ENCODE results near the gene TXNRD2.

Gene TXNRD2

DNA sequence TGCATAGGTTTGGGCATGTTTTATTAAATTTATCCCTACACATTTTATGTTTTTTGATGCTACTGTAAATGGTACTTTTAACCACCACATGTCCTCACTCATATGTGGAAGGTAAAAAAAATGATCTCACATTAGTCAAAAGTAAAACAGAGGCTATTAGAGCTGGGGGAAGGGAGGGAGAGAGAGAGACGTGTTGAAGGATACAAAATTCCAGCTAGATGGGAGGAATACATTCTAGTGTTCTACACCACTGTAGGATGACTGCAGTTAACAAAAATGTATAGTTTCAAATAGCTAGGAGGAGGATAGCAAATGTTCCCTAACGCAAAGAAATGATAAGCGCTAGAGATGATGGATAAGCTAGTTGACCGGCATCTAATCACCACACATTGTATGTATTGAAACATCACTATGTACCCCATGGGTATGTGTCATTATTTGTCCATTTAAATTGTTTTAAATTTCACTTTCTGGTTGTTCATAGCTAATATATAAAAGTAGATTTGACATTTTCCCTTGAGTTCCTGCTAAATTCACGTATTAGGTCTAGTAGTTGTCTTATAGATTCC lies 77.0 kb downstream of the TXNRD2 start:
- no peak for DNase-seq (ENCODE audit: low read depth in 3 of 3)

DNA sequence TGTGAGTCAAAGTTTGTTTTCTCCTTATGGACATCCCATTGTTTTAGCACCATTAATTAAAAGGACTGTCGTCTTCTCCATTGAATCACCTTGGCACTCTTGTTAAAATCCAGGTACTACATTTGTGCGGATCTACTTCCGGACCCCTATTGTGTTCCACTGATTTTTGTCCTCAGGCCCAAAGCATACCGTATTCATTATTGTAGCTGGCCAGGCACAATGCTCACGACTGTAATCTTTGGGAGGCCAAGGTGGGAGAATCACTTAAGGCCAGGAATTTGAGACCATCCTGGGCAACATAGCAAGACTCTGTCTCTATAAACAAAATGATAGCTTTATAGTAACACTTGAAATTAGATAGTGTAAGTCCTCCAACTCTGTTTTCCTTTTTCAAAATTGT lies 78.0 kb downstream of the TXNRD2 start:
- no peak for DNase-seq (ENCODE audit: low read depth in 3 of 3)

GRCh38 chr22:19862619-19863246 lies 78.9 kb downstream of the TXNRD2 start:
- no peak for DNase-seq (ENCODE audit: low read depth in 3 of 3)

DNA sequence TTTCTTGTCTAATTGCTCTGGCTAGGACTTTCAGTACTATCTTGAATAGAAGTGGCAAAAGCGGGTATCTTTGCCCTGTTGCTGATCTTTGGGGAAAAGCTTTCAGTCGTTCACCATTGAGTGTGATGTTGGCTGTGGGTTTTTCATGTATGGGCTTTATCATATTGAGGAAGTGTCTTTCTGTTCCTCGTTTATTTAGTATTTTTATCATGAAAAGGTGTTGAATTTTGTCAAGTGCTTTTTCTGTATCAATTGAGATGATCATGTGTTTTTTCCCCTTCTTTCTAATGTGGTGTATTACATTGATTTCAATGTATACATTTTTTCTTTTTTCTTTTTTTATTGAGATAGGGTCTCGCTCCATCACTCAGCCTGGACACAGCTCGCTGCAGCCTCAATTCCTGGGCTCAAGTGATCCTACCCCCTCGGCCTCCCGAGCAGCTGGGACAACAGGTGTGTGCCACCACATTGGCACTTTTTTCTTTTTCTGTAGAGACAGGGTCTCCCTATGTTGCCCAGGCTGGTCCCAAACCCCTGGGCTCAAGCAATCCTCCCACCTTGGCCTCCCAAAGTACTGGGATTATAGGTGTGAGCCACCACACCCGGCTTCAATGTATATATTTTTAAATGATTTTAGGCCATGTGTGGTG lies 81.6 kb downstream of the TXNRD2 start:
- no peak for DNase-seq (ENCODE audit: low read depth in 3 of 3)

DNA sequence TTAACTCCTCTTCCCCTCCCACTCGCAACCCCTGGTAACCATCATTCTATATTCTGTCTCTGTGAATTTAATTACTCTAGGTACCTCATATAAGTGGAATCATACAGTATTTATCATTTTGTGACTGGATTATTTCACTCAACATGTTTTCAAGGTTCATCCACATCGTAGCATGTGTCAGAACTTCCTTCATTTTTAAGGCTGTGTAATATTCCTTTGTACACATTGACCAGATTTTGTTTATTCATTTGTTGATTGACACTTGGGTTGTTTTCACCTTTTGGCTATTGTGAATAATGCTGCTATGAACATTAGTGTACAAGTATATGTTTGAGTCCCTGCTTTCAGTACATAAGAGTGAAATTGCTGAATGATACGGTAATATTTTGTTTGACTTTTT lies 84.2 kb downstream of the TXNRD2 start:
- DNase-seq (ENCODE audit: low read depth in 3 of 3), result no peak

- peak; percentile 21 to 50 (median 28) for DNase-seq (ENCODE audit: low read depth in 3 of 3)
Measured at GRCh38 chr22:19855504-19856409, 85.9 kb downstream of the TXNRD2 start.

GRCh38 chr22:19854778-19855503 lies 86.7 kb downstream of the TXNRD2 start, which contains the start of the genes GNB1L and RTL10:
GNB1L (minus strand) TSS chr22:19854874; CDS start chr22:19821355, 33,519 bp downstream.
RTL10 (minus strand) TSS chr22:19854874; CDS start chr22:19852261, 2,613 bp downstream.
- peak; percentile 89 to 94 (median 93) for DNase-seq (ENCODE audit: low read depth in 3 of 3)

DNA sequence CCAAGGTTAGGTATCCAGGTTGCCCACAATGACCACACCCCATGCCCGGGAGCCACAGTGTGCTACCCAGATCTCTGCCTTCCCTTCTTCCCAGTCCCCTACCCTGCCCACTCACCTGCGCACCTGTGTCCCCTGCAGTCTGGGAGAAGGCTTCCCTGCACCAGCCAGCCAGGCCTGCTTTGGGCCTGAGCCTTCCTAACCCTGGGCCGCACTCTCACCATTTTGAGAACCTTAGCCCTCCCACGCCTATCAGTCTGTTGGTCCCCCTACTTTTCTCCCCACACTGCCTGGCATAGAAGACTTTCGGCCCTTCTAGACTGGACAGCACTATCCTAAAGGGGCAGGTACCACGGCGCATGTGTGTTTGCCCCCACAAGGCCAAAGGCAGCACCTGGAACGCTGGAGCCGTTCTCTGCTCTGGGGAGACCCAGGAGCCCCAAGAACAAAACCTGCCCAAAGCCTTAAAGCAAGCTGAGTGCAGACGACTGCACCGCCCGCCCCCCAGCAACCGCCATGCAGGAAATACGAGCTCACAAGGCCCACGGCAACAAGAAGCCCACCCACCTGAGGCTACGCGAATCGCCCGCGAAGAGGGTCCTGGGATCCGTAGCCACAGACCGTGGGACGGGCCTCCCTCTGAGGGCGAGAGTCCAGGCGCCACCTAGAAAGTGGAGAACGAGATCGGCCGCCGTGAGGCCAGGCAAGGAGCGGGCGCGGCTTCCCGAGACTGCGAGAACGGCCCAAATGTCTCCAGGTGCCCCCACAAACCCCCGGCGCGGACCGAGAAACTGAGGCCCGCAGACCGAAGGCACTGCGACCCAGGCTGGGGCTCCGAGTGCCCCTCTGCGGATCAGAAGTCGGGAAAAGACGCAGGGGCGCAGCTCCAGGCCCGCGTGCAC lies 87.5 kb downstream of the TXNRD2 start:
- DNase-seq (ENCODE audit: low read depth in 3 of 3), result no peak

- DNase-seq (ENCODE audit: low read depth in 3 of 3), result no peak
Measured at GRCh38 chr22:19853058-19853878, 88.3 kb downstream of the TXNRD2 start.

- no peak for DNase-seq (ENCODE audit: low read depth in 3 of 3)
Measured at GRCh38 chr22:19852177-19852781, 89.3 kb downstream of the TXNRD2 start.

GRCh38 chr22:19851291-19852176 lies 90.1 kb downstream of the TXNRD2 start:
- DNase-seq (ENCODE audit: low read depth in 3 of 3), result no peak

DNA sequence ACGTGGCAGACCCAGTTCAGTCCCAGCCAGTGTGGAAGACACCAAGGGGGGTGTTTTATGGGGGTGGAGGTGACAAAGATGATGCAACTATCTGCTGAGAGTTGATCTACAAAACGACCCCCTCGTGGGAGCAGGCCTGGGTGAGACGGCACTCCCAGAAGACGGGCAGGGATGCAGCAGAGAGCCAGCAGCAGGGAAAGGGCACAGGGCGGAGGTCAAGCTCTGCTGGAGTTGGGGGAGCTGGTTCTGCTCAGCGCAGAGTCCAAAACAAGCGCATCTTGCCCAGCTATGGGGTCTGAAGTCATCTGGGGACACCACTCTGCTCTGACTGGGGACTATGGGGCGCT lies 90.9 kb downstream of the TXNRD2 start:
- DNase-seq (ENCODE audit: low read depth in 3 of 3), result no peak

DNA sequence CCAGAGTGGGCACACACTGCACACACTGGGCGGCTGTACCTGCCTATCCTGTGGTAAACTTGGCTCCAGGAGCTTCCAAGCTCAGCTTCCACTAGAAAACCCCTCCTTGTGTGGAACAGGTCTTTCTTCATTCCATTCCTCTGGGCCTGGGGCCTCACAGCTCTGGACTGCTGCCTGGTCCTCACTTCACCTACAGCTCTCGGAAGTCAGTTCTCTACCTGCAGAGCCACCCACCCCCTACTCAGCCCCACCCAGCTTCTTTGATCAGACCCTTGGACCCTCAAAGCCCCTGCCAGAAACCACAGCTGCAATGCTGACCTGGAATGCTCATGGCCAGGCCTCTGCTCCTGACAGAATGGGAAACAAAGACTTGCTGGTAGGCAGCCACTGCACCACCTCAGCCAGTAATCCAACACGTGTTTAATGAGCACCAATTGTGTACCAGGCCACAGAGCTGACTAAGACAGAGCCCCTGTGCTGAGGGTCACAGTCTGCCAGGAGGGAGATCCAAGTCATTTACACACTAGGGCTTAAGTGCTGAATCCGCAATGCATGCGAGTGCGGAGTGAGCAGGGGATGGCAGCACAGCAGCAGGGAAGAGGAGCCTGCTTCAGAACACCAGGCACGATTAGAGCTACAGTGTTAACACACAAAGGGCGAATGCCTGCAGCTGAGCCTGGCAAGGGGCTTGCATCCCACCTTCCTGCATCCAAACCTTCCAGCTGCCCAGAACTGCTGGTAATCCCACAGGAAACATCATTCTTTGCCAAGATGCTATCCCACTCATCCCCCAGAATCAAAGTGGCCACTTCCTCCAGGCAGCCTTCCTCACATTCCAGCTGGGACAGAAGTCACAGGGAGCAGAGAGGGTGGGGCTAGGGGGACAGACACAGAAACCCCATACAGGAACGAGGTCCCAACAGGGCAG lies 91.5 kb downstream of the TXNRD2 start:
- DNase-seq (ENCODE audit: low read depth in 3 of 3), result no peak

DNA sequence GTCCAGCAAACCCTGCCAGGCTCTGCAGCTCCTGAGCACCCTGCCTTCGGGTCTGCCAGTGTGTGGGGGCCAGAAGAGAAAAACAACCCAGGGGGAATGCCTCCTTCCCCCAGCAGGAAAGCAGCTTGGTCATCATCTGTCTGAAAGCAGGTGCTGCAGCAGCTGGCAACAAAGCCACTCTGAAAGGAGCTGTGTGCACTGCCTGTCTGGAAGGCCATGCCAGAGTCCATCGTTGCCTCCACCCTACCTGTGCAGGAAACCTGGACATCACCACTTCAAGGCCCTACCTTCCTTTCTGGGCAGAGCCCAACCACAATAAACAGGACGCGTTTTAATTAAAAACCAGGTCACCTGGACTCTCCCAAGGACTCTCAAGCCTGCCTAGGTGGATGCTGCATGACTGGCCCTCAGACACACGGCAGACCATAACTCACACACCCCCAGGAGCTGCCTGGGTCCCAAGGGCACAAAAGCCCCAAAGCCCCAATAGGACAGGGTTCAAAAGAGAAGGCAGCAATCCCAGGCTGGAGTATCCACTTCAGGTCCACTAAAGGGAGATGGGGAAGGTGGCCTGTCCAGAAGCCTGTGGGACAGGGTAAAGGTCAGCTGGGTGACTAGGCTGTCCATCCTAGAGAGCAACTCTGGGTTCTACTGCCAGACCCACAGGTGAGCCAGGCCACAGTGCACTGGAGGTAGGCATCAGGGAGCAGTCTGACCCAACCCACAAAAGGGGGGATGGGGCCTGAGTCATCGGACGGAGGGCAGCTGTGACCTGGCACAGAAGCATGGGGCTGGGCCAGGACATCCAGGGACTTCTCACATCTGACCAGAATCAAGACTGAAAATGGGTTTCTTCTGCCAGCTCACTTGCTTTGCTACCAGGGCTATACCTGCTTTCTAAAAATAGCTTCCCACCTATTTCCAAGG lies 93.1 kb downstream of the TXNRD2 start:
- DNase-seq (ENCODE audit: low read depth in 3 of 3), result no peak

DNA sequence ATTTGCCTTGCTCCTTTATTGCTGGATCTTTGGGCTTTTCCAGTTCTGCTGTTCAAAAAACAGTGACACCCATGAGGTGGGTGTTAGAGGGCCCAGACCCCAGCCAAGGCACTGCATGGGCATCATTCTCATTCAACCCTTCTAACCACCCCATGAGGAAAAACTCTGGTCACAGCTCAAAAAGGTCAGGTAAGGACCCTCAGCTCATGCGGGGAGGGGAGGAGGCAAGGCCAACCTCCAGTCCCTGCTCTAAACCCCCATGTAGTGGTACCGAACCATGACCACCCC lies 94.3 kb downstream of the TXNRD2 start:
- DNase-seq (ENCODE audit: low read depth in 3 of 3), result no peak

All from stimulated activated CD4-positive, alpha-beta T cell treated with anti-CD3 and anti-CD28 coated beads, TNF-alpha, amount 100 ng/mL, for 4 hours (primary cell).